ENCODE measurements around the gene MRFAP1.

DNA sequence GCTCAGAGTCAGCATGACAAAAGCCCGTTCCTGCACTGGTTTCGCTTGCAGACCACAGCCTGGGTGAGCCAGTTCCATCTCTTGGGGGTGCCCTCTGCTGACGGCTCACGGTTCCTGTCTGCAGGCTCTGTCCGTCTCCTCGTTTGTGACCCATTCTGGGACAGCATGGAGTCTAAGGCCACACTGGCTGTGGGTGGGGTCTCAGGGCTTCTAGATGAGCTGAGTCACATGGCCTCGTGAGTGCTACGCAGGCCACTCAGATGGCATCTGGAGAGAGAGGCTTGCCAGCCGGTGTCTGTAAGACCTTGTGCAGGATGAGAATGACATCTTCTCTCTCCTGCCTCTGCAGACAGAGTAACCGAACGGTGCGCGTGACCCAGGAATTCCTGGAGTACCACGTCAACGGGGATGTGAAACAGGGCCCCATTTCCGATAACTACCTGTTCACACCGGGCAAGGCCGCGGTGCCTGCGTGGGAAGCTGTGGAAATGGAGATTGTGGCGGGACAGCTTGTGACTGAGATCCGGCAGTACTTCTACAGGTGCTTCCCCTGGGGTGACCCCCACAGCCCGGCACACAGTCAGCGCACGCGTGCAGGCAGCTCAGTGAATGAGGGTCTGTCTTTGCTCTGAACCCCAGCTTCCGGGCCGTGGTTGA, 31.6 kb upstream of the MRFAP1 start:
- TF ChIP-seq SPI1 (IDR thresholded peaks at IDR 0.05; ENCODE audit: borderline replicate concordance, low read depth) (no peak), GABPA (IDR thresholded peaks at IDR 0.05; ENCODE audit: low read depth) (no peak)
- TF ChIP-seq, protein P1, sequence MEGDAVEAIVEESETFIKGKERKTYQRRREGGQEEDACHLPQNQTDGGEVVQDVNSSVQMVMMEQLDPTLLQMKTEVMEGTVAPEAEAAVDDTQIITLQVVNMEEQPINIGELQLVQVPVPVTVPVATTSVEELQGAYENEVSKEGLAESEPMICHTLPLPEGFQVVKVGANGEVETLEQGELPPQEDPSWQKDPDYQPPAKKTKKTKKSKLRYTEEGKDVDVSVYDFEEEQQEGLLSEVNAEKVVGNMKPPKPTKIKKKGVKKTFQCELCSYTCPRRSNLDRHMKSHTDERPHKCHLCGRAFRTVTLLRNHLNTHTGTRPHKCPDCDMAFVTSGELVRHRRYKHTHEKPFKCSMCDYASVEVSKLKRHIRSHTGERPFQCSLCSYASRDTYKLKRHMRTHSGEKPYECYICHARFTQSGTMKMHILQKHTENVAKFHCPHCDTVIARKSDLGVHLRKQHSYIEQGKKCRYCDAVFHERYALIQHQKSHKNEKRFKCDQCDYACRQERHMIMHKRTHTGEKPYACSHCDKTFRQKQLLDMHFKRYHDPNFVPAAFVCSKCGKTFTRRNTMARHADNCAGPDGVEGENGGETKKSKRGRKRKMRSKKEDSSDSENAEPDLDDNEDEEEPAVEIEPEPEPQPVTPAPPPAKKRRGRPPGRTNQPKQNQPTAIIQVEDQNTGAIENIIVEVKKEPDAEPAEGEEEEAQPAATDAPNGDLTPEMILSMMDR (IDR thresholded peaks at IDR 0.05; ENCODE audit: insufficient read depth, low read length): no peak
- TF ChIP-seq, protein P2, sequence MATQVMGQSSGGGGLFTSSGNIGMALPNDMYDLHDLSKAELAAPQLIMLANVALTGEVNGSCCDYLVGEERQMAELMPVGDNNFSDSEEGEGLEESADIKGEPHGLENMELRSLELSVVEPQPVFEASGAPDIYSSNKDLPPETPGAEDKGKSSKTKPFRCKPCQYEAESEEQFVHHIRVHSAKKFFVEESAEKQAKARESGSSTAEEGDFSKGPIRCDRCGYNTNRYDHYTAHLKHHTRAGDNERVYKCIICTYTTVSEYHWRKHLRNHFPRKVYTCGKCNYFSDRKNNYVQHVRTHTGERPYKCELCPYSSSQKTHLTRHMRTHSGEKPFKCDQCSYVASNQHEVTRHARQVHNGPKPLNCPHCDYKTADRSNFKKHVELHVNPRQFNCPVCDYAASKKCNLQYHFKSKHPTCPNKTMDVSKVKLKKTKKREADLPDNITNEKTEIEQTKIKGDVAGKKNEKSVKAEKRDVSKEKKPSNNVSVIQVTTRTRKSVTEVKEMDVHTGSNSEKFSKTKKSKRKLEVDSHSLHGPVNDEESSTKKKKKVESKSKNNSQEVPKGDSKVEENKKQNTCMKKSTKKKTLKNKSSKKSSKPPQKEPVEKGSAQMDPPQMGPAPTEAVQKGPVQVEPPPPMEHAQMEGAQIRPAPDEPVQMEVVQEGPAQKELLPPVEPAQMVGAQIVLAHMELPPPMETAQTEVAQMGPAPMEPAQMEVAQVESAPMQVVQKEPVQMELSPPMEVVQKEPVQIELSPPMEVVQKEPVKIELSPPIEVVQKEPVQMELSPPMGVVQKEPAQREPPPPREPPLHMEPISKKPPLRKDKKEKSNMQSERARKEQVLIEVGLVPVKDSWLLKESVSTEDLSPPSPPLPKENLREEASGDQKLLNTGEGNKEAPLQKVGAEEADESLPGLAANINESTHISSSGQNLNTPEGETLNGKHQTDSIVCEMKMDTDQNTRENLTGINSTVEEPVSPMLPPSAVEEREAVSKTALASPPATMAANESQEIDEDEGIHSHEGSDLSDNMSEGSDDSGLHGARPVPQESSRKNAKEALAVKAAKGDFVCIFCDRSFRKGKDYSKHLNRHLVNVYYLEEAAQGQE (IDR thresholded peaks at IDR 0.05; ENCODE audit: insufficient replicate concordance, low read depth): no peak

Measured in HL-60 (cell line).